Nucleus accumbens (tissue), 56 donors: ENCODE results near the gene OSM.

Experiments
- DNase-seq, 56 donors: peaks; one replicate each; lab custom pipeline; 2025; lab: John Stamatoyannopoulos, UW

OSM gene

GRCh38 chr22:30267382-30268302 lies 991 bp upstream of the OSM start:
- DNase-seq = peak in 1 of 56 donors; percentile 14

DNA sequence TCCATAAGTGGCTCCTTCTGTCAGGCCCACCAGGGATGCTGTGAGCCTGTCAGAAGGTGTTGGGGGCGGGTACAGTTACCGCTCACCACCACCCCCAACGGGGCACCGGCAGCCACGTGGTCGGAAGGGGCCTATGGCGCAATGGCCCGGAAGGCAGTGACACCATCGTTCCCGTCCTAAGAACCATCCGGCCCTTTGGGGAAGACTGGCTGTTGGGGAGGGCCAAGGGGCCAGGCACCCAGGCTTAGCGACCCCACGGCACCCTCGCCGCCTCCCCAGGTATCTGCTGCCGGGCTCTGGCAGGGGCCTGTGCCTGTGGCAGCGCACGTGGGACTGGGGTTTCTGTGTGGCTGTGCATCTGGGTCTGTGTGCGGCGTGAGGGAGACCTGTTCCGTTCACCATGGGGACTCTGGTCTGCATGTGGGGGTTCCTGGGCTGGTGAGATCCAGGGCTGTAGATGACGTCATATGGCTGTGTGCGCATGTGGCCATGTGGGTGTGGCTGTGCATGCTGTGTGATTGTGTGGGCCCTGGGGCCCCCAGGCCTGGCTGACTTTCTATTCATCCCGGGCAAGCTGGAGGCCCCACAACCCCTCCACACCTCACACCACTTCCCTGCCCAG lies 717 bp downstream of the OSM start:
- DNase-seq = peak in 13 of 56 donors; percentile 4 to 38 (median 19)

GRCh38 chr22:30265131-30265720 lies 1.4 kb downstream of the OSM start:
- no peak for DNase-seq

DNA sequence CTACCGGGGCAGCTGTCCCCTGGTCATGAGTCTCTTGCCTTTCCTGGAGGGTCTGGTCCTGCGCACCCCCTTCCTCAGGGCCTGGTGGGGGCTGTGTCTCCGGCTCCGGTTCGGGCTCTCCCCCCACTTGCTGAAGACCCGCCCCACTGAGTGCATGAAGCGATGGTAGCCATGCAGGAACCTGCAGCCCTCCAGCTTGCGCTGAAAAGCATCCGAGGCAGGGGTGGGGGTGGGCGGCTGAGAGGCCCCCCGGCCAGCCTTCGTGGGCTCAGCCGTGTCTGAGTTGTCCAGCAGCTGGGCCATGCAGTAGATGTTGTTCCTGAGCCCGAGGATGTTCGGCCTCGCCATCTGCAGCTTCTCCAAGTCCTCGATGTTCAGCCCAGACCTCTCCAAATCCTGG lies 2.8 kb downstream of the OSM start:
- DNase-seq = no peak

DNA sequence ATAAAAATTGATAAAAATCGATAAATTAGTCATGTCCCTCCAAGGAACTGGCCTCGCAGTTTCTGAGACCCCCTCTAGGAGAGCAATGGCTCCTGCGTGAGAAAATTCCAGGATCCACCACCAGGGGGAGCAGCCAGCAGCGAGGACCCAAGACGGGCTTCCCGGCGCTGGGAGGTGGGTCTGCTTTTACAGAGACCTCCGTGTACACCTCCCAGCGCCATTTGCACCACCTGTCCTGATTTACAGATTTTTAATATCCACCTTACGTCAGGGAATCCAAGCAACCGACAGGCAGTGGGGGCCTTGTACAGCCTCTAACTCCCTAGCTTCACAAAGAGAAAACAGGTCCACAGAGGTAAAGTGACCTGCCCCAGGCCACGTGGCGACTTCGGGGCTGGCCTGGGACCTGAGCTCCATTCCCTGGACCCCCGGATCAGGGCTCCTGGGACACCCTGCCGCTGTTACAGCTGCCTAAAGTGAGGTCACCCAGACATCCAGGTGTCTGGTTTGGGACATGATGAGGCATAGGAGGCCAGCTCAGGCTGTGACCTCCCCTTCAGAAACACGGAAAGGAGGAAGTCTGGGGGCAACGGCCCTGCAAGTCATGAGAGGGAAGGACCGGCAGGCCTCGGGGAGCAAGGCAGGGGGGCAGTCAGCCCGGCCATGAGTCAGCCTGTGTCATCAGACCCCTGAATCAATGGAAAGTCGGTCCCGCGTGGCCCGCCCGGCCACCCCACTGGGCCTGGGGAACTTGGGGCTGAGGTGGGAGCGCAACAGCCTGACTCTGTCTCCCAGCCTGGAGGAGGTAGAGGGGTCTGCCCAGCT lies 3.5 kb downstream of the OSM start:
- peak in 44 of 56 donors; percentile 8 to 85 (median 44) for DNase-seq

DNA sequence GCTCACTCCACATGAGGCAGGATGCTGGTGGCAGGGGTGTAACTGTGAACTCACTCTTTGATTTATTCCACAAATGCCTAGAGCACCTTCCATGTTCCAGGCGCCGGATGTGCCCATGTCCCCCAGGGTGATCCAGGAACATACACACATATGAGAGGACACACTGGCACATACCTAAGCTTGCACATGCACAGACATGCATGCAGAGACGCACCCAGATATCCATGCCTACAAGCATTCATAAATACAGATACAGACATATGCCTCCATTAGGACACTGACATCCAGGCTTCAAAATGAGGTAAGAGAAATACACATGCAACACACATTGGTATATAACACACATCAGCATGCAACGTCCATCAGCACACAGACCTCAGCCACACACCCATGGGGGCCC lies 4.5 kb downstream of the OSM start:
- no peak for DNase-seq

DNA sequence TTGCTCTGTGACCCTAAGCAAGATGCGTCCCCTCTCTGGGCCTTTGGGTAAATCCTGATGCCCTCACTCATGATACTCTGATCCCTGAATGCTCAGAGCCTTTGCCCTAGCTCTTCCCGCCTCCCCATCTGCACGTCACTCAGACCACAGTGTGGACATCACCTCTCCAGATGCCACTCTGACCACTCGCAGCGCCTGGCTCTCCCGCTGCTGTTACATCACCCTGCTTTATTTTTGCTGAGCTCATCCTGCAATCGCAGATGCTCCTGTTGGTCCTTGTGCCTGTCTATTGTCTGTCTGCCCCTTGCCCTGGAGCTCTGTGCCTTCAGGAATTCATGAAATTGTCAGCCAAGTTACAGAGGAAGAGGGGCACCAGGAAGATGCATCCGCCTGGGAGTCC lies 5.5 kb downstream of the OSM start:
- DNase-seq = no peak

GRCh38 chr22:30260682-30261081 lies 6.0 kb downstream of the OSM start:
- no peak for DNase-seq

GRCh38 chr22:30260276-30260675 lies 6.4 kb downstream of the OSM start:
- DNase-seq = no peak

GRCh38 chr22:30254314-30254713 lies 12.3 kb downstream of the OSM start:
- DNase-seq = no peak

GRCh38 chr22:30253205-30253852 lies 13.3 kb downstream of the OSM start:
- DNase-seq = peak in 46 of 56 donors; percentile 17 to 84 (median 56)

DNA sequence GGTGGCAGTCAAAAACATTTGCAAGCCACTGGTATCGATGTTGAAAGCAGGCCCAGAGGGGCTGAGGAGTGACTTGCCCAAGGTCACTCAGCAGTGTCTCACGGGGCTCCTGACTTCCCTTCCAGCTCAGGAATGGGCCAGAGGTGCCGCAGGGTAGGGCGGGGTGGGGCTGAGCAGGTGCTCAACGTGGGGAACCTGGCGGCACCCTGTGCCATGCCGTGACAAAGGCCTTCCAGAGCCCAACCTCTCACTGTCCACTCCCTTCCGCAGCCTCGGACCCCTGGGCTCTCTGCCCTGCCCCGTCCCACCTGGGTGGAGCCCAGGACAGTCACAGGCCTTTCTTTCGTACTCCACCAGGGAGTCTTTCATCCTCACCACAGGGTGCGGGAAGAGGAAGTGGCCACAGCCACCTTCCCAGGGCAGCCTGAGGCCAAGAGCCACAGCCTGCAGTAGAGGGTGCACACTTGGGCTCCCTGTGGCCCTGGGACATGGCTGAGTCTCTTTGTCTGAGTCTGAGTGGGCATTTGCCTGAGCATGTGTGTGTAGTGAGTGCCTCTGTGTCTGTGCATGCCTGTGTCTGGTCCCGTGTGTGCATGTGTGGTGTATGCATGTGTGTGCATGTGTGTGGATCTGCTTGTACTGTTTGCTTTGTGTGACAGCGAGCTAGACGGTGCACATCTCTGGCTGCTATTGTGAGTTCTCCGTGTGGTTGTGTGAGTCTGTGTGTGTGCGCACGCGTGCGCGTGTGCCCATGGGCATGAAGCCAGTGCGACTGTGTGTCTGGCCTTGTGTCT lies 14.0 kb downstream of the OSM start:
- DNase-seq = peak in 1 of 56 donors; percentile 10

DNA sequence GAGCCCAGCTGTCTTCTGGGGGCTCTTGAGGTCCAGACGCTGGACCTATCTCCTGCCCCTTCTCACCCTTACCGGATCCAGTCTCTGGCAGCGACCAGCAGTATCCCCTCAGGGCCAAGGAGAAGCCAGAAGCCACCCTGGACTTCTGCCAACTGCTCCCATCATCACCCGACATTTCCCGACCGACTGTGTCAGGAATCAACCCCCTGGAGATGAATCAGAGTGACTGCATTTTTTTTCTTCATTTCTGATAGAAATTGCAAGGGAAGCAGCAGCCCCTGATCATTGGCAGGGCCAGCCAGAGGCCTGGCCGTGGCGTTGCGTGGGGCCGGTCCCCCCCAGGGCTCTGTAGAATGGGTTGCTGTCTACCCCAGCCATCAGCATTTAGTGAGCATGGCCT lies 14.9 kb downstream of the OSM start:
- no peak for DNase-seq

DNA sequence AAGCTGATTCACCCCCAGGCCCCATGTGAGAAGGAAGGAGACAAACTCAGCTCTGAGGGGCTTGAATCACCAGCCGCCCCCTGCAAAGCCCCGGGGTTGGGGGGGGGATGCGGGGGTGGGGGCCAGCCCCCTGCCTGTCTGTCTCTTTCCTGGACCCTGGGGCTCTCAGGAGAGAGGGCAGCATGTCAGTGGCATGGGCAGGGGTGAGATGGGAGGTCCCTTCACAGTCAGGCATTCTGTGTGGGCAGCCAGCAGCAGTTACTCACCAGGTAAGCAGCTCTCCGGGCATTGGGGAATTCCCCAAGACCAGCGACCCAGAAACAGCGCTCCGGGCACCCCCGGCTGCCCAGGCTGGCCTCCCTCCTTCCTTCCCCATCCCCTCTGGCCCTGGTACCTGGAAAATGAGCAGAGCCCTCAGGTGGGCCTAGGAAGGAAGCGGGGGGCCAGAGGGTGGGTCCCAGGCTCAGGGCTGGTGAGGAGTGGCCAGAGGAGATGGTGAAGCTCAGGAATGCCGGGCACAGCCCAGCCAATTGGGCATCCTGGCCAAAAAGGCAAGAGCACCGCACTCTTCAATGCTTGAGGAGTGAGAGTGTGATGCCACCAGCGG lies 15.9 kb downstream of the OSM start:
- no peak for DNase-seq

GRCh38 chr22:30250039-30250565 lies 16.5 kb downstream of the OSM start:
- no peak for DNase-seq

GRCh38 chr22:30249049-30250038 lies 17.3 kb downstream of the OSM start:
- DNase-seq = no peak

DNA sequence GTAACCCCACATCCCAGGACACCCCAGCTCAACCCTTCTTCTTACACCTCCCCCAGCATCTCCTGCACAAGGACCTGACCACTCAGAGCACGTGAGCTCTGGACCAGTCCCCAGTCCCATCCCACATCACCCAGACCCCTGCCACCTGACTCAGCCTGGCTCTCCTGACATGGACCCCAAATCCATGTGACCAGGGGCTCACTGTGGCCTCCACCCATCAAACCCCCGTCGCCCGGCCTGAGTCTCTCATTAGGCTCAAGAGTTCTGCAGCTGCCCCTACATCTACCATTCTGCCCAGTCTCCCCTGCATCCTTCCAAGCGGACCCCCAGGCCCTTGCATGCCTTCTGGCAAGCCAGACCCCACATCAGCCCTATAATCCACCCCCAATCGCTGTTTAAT lies 18.2 kb downstream of the OSM start:
- DNase-seq = no peak
